IMR-90 (cell line): Measurements from ENCODE around the gene IRAK1BP1. TPM values are rescaled to one million over a fixed set of nuclear protein-coding genes. Genes with fewer than 3 reads are reported as not detected.

Experiments used
- ATAC-seq: fragments of 200-7000 bp; cut with Tn5 transposase; 2 replicates; pipeline ENCODE4 v1.9.1; 2020; ENCODE audit warnings: low read depth, mild to moderate bottlenecking, moderate library complexity
- BruUV-seq: library from RNA; stranded (reverse); fragments of 400-500 nt; replicated peaks from 2 replicates; lab custom pipeline; 2021; lab: Mats Ljungman, UMichigan
- CTCF ChIA-PET: fragments of 300-600 bp; formaldehyde crosslinking; extraction: SDS; loops from one replicate; lab custom pipeline; 2021; ENCODE audit warnings: antibody characterized with exemption; lab: Yijun Ruan, JAX
- POLR2A ChIA-PET: fragments of 300-600 bp; sonication (Branson Sonifier 250); formaldehyde crosslinking; loops from one replicate; lab custom pipeline; 2022; ENCODE audit warnings: antibody characterized with exemption; ENCODE audit not compliant: unreplicated experiment; lab: Charles Lee
- DNase-seq: peaks from one replicate; pipeline ENCODE4 v3.0.0; 2013
- H2AFZ ChIP-seq: replicated peaks from 2 replicates; pipeline ENCODE3; 2013; ENCODE audit warnings: low read length, mild to moderate bottlenecking; ENCODE audit not compliant: poor library complexity
- H2AK5ac ChIP-seq: 2 replicates; pipeline ENCODE4 v1.6.1; 2013; ENCODE audit warnings: low read depth, low read length, inconsistent platforms
- H2AK9ac ChIP-seq: replicated peaks from 2 replicates; pipeline ENCODE3; 2013; ENCODE audit warnings: mild to moderate bottlenecking, low read depth, low read length, moderate library complexity; ENCODE audit not compliant: poor library complexity
- H2BK120ac ChIP-seq: 2 replicates; pipeline ENCODE4 v1.6.1; 2013; ENCODE audit warnings: low read depth, low read length, inconsistent platforms
- H2BK15ac ChIP-seq: 3 replicates; pipeline ENCODE4 v1.6.1; 2013; ENCODE audit warnings: low read depth, low read length, inconsistent platforms
- H2BK20ac ChIP-seq: 2 replicates; pipeline ENCODE4 v1.6.1; 2013; ENCODE audit warnings: low read depth, mild to moderate bottlenecking, inconsistent platforms, low read length, moderate library complexity
- H2BK5ac ChIP-seq: 2 replicates; pipeline ENCODE4 v1.6.1; 2013; ENCODE audit warnings: mild to moderate bottlenecking, low read depth, low read length, inconsistent platforms; ENCODE audit not compliant: poor library complexity, severe bottlenecking
- H3K14ac ChIP-seq: replicated peaks from 2 replicates; pipeline ENCODE4 v1.6.1; 2013; ENCODE audit warnings: low read depth, low read length, inconsistent platforms
- H3K18ac ChIP-seq: 2 replicates; pipeline ENCODE4 v1.6.1; 2013; ENCODE audit warnings: low read depth, low read length, control low read depth
- H3K23ac ChIP-seq: 2 replicates; pipeline ENCODE4 v1.6.1; 2013; ENCODE audit warnings: low read depth, low read length, inconsistent platforms
- H3K27ac ChIP-seq: 2 replicates; pipeline ENCODE4 v1.5.1; 2013; ENCODE audit warnings: mild to moderate bottlenecking, control low read depth, low read length; ENCODE audit not compliant: insufficient read depth
- H3K27me3 ChIP-seq: 2 replicates; pipeline ENCODE4 v1.6.1; 2013; ENCODE audit warnings: low read length; ENCODE audit not compliant: control insufficient read depth, insufficient read depth
- H3K36me3 ChIP-seq: 2 replicates; pipeline ENCODE4 v1.6.1; 2013; ENCODE audit warnings: low read length, mixed read lengths; ENCODE audit not compliant: control insufficient read depth, insufficient read depth
- H3K4ac ChIP-seq: 2 replicates; pipeline ENCODE4 v1.6.1; 2013; ENCODE audit warnings: low read depth, low read length, inconsistent platforms
- H3K4me1 ChIP-seq: 2 replicates; pipeline ENCODE4 v1.6.1; 2013; ENCODE audit warnings: low read length, mixed read lengths; ENCODE audit not compliant: control insufficient read depth, insufficient read depth
- H3K4me2 ChIP-seq: 2 replicates; pipeline ENCODE4 v1.6.1; 2013; ENCODE audit warnings: low read depth, mild to moderate bottlenecking, control low read depth, low read length, moderate library complexity
- H3K4me3 ChIP-seq: 2 replicates; pipeline ENCODE4 v1.5.1; 2013; ENCODE audit warnings: low read depth, mild to moderate bottlenecking, control low read depth, low read length, moderate library complexity; ENCODE audit not compliant: insufficient read depth
- H3K56ac ChIP-seq: 2 replicates; pipeline ENCODE4 v1.6.1; 2013; ENCODE audit warnings: low read length, inconsistent platforms; ENCODE audit not compliant: insufficient read depth; ENCODE audit errors: extremely low read depth
- H3K79me1 ChIP-seq, 2 experiments: 2 replicates each; pipeline ENCODE4 v1.6.1; 2013; ENCODE audit warnings: low read length in 2 of 2, inconsistent platforms in 1 of 2, low read depth in 1 of 2
- H3K9ac ChIP-seq: 2 replicates; pipeline ENCODE4 v1.6.1; 2013; ENCODE audit warnings: low read depth, low read length, control low read depth
- H3K9me1 ChIP-seq: 2 replicates; pipeline ENCODE4 v1.6.1; 2013; ENCODE audit warnings: low read length, inconsistent platforms; ENCODE audit not compliant: insufficient read depth
- H3K9me3 ChIP-seq: 2 replicates; pipeline ENCODE4 v1.6.1; 2013; ENCODE audit warnings: low read length; ENCODE audit not compliant: control insufficient read depth, insufficient read depth
- H4K20me1 ChIP-seq: 2 replicates; pipeline ENCODE4 v1.6.1; 2013; ENCODE audit warnings: low read length, inconsistent platforms; ENCODE audit not compliant: insufficient read depth
- H4K5ac ChIP-seq: 2 replicates; pipeline ENCODE4 v1.6.1; 2013; ENCODE audit warnings: mild to moderate bottlenecking, low read depth, low read length, control low read depth
- H4K8ac ChIP-seq, 2 experiments: 2 replicates each; pipeline ENCODE4 v1.6.1; 2013; ENCODE audit warnings: low read depth in 2 of 2, low read length in 2 of 2, control low read depth in 1 of 2, inconsistent platforms in 1 of 2
- H4K91ac ChIP-seq: 2 replicates; pipeline ENCODE4 v1.6.1; 2013; ENCODE audit warnings: low read depth, low read length, inconsistent platforms; ENCODE audit not compliant: insufficient read depth
- FOS ChIP-seq: fragments of 150-350 bp; IDR thresholded peaks from 2 replicates; pipeline ENCODE4 v1.6.1; 2016; ENCODE audit warnings: low read depth, low read length
- MAFK ChIP-seq: IDR thresholded peaks from 2 replicates; pipeline ENCODE4 v1.6.1; 2012; ENCODE audit warnings: low read depth, low read length, improper control_type of control experiment
- RAD21 ChIP-seq: IDR thresholded peaks from 2 replicates; pipeline ENCODE4 v1.6.1; 2012; ENCODE audit warnings: low read length, improper control_type of control experiment
- RFX5 ChIP-seq: IDR thresholded peaks from 2 replicates; pipeline ENCODE4 v1.8.0; 2012; ENCODE audit warnings: low read depth, mild to moderate bottlenecking, low read length, moderate library complexity
- dilution Hi-C: fragments of 300-500 bp; cut with HindIII; formaldehyde crosslinking; loops from one replicate; pipeline ENCODE4 v1.14.3; 2018; ENCODE audit warnings: low sequenced_read_pairs; ENCODE audit not compliant: unreplicated experiment
- in situ Hi-C: fragments of 300-500 bp; cut with MboI; formaldehyde crosslinking; loops from 3 replicates; pipeline ENCODE4 v1.14.3; 2019; ENCODE audit warnings: low sequenced_read_pairs, inconsistent platforms, mixed read lengths
- intact Hi-C: fragments of 100-400 bp; cut with micrococcal nuclease; formaldehyde crosslinking; loops from 2 replicates; pipeline ENCODE4 v1.10.0; 2022
- polyA plus RNA-seq, 3 experiments: library from polyadenylated mRNA; depleted of rRNA; stranded (reverse); fragments of >200 nt; gene quantifications; 2 replicates each; pipeline ENCODE4 v1.2.3, GENCODE V29; 2012; ENCODE audit warnings: low replicate concordance in 1 of 3
- total RNA-seq: library from RNA; depleted of rRNA; stranded (reverse); fragments of >200 nt; gene quantifications from 2 replicates; pipeline ENCODE4 v1.2.3, GENCODE V29; 2012
- TF ChIP-seq, protein P1 (sequence below): conservative IDR thresholded peaks from 2 replicates; pipeline ENCODE4 v1.5.1; 2012; ENCODE audit warnings: mild to moderate bottlenecking, low read depth, low read length, improper control_type of control experiment
- TF ChIP-seq, protein P2 (sequence below): fragments of 150-350 bp; IDR thresholded peaks from 2 replicates; pipeline ENCODE4 v1.6.1; 2017; ENCODE audit warnings: mild to moderate bottlenecking, antibody characterized with exemption, low read length, low read depth

The IRAK1BP1 gene
- total and polyA plus RNA-seq, 2 of the 4 experiments (the other 2 are of a cell fraction): 0.94 to 2.2 TPM

DNA sequence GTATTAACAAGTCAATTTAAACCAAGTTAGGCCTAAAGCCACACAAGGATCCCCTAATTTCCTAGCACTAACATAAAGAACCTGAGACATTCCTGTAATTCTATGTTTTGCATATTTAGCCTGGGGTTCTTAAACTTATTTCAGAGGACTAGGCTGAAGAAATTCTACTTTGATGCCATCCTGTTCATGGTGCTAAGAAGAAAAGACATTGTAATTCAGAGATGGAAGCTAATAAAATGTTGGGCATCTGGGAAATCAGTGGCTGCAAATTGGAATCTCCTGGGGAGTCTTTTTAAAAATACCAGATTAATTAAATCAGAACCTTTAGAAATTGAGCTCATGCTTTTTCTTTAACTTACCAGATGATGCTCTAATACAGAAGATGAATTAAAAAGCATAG lies 26.2 kb upstream of the IRAK1BP1 start:
- in situ Hi-C loops: no loop called here
- intact Hi-C loops: no loop called here
- DNase-seq: no peak

More for the DNA sequence above, 26.2 kb upstream of the IRAK1BP1 start:
- H2BK5ac ChIP-seq: no peak overlapping the region
- no peak overlapping the region for H3K14ac ChIP-seq
- H2BK20ac ChIP-seq: no peak overlapping the region
- no peak overlapping the region for H3K4me2 ChIP-seq
- no peak overlapping the region for H3K27ac ChIP-seq
- H3K4me3 ChIP-seq: no peak overlapping the region
- no peaks in the 10 kb centered on the region for H3K9me3 ChIP-seq
- no peak overlapping the region for H2BK15ac ChIP-seq
- no peak overlapping the region for H2AK9ac ChIP-seq
- no peak for ATAC-seq
- TF ChIP-seq, protein P1, sequence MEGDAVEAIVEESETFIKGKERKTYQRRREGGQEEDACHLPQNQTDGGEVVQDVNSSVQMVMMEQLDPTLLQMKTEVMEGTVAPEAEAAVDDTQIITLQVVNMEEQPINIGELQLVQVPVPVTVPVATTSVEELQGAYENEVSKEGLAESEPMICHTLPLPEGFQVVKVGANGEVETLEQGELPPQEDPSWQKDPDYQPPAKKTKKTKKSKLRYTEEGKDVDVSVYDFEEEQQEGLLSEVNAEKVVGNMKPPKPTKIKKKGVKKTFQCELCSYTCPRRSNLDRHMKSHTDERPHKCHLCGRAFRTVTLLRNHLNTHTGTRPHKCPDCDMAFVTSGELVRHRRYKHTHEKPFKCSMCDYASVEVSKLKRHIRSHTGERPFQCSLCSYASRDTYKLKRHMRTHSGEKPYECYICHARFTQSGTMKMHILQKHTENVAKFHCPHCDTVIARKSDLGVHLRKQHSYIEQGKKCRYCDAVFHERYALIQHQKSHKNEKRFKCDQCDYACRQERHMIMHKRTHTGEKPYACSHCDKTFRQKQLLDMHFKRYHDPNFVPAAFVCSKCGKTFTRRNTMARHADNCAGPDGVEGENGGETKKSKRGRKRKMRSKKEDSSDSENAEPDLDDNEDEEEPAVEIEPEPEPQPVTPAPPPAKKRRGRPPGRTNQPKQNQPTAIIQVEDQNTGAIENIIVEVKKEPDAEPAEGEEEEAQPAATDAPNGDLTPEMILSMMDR: no peak
- TF ChIP-seq FOS (no peak), RAD21 (no peak), MAFK (no peak), RFX5 (no peak)
- TF ChIP-seq, protein P2, sequence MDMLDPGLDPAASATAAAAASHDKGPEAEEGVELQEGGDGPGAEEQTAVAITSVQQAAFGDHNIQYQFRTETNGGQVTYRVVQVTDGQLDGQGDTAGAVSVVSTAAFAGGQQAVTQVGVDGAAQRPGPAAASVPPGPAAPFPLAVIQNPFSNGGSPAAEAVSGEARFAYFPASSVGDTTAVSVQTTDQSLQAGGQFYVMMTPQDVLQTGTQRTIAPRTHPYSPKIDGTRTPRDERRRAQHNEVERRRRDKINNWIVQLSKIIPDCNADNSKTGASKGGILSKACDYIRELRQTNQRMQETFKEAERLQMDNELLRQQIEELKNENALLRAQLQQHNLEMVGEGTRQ: no peak
- H4K8ac ChIP-seq: no peak overlapping the region
- H2AK5ac ChIP-seq: no peak overlapping the region
- dilution Hi-C loops: no loop called here
- H3K56ac ChIP-seq: no peak overlapping the region
- no TSS peak for BruUV-seq
- no peaks in the 10 kb centered on the region for H3K9me1 ChIP-seq
- H3K4me1 ChIP-seq: no peaks in the 10 kb centered on the region
- no peak overlapping the region for H4K91ac ChIP-seq
- ChIA-PET POLR2A (no interaction called here), CTCF (no interaction called here)
- H3K36me3 ChIP-seq: no peaks in the 10 kb centered on the region
- no peak overlapping the region for H3K18ac ChIP-seq
- H2BK120ac ChIP-seq: no peak overlapping the region
- no peak overlapping the region for H3K4ac ChIP-seq
- H3K27me3 ChIP-seq: no peaks in the 10 kb centered on the region
- no peak overlapping the region for H3K23ac ChIP-seq
- H2AFZ ChIP-seq: no peak overlapping the region
- no peak overlapping the region for H4K5ac ChIP-seq
- no peaks in the 10 kb centered on the region for H4K20me1 ChIP-seq
- H3K79me1 ChIP-seq: no peaks in the 10 kb centered on the region
- no peak overlapping the region for H3K9ac ChIP-seq
